K562 (cell line): ENCODE results near the gene AP3M1. TPM values are rescaled to one million over a fixed set of nuclear protein-coding genes. Genes with fewer than 3 reads are reported as not detected.

ENCODE experiments used
- AFF4 ChIP-seq: sonication (generic); formaldehyde crosslinking; IDR thresholded peaks from 2 replicates; pipeline ENCODE4 v1.8.0; 2023; ENCODE audit warnings: mild to moderate bottlenecking, missing genetic modification reagents
- ARHGAP35 ChIP-seq: fragments of 450-650 bp; IDR thresholded peaks from 2 replicates; pipeline ENCODE4 v1.6.1; 2018; ENCODE audit not compliant: partially characterized antibody
- CCAR2 ChIP-seq: fragments of 200-400 bp; formaldehyde crosslinking; IDR thresholded peaks from 2 replicates; pipeline ENCODE4 v1.6.1; 2017; ENCODE audit warnings: mild to moderate bottlenecking, low read depth, low read length
- CEBPG ChIP-seq, 3 experiments: fragments of 200-800 bp in 1 of 3; sonication (Bioruptor generic) in 1 of 3; sonication (generic) in 1 of 3; formaldehyde crosslinking in 1 of 3; IDR thresholded peaks in 2 of 3; conservative IDR thresholded peaks in 1 of 3; 2 replicates each; pipeline versions ENCODE4 v1.6.1 to v1.8.0; 2016 to 2022; ENCODE audit warnings: missing compliant biosample characterization in 2 of 3, missing genetic modification characterization in 2 of 3, mild to moderate bottlenecking in 1 of 3, missing genetic modification reagents in 1 of 3
- CHD1 ChIP-seq: fragments of 200-600 bp; sonication (generic); IDR thresholded peaks from one replicate; pipeline ENCODE4 v1.6.1; 2012; ENCODE audit warnings: mild to moderate bottlenecking, moderate library complexity, low read length, inconsistent platforms
- E2F3 ChIP-seq: fragments of 250-450 bp; sonication (Bioruptor Pico); IDR thresholded peaks from 2 replicates; pipeline ENCODE4 v1.4.0; 2020; ENCODE audit warnings: mild to moderate bottlenecking
- EP400 ChIP-seq: fragments of 450-650 bp; IDR thresholded peaks from 2 replicates; pipeline ENCODE4 v1.6.1; 2017; ENCODE audit warnings: antibody characterized with exemption, mild to moderate bottlenecking, moderate library complexity
- ETS1 ChIP-seq: conservative IDR thresholded peaks from 2 replicates; pipeline ENCODE4 v1.6.1; 2011; ENCODE audit warnings: low read depth, mild to moderate bottlenecking, low read length; ENCODE audit not compliant: control insufficient read depth
- GATAD2B ChIP-seq: fragments of 450-650 bp; IDR thresholded peaks from 2 replicates; pipeline ENCODE4 v1.6.1; 2017; ENCODE audit warnings: mild to moderate bottlenecking, borderline replicate concordance
- HNRNPUL1 ChIP-seq: fragments of 200-400 bp; formaldehyde crosslinking; IDR thresholded peaks from 2 replicates; pipeline ENCODE4 v1.6.1; 2017; ENCODE audit warnings: low read length
- KLF6 ChIP-seq: fragments of 250-450 bp; sonication (Bioruptor Pico); IDR thresholded peaks from 2 replicates; pipeline ENCODE4 v1.4.0; 2020; ENCODE audit warnings: mild to moderate bottlenecking, moderate library complexity, borderline replicate concordance
- POLR2B ChIP-seq: fragments of 450-650 bp; IDR thresholded peaks from 2 replicates; pipeline ENCODE4 v1.6.1; 2018; ENCODE audit warnings: low read depth; ENCODE audit not compliant: partially characterized antibody
- POU5F1 ChIP-seq: fragments of 150-350 bp; IDR thresholded peaks from 2 replicates; pipeline ENCODE4 v1.6.1; 2014; ENCODE audit warnings: borderline replicate concordance, low read length, low read depth, mild to moderate bottlenecking; ENCODE audit not compliant: partially characterized antibody
- TAF7 ChIP-seq: fragments of 450-650 bp; IDR thresholded peaks from 2 replicates; pipeline ENCODE4 v1.6.1; 2016; ENCODE audit warnings: missing genetic modification characterization, missing compliant biosample characterization
- TFE3 ChIP-seq: fragments of 450-650 bp; formaldehyde crosslinking; IDR thresholded peaks from 2 replicates; pipeline ENCODE4 v1.4.0; 2020; ENCODE audit warnings: mild to moderate bottlenecking, mixed read lengths
- ZNF143 ChIP-seq: sonication (generic); formaldehyde crosslinking; IDR thresholded peaks from 2 replicates; pipeline ENCODE4 v1.9.0; 2022; ENCODE audit warnings: mild to moderate bottlenecking, missing genetic modification reagents
- ZNF3 ChIP-seq: fragments of 250-450 bp; sonication (Bioruptor Pico); IDR thresholded peaks from 2 replicates; pipeline ENCODE4 v1.5.0; 2021; ENCODE audit warnings: mild to moderate bottlenecking, moderate library complexity
- ZNF408 ChIP-seq: fragments of 250-450 bp; sonication (Bioruptor Pico); IDR thresholded peaks from 2 replicates; pipeline ENCODE4 v1.4.0; 2020; ENCODE audit warnings: low read depth, mild to moderate bottlenecking, moderate library complexity
- ZNF644 ChIP-seq: fragments of 200-800 bp; sonication (Bioruptor generic); IDR thresholded peaks from 2 replicates; pipeline ENCODE4 v1.6.1; 2016; ENCODE audit warnings: low read depth, missing genetic modification characterization, missing compliant biosample characterization
- polyA plus RNA-seq, 8 experiments: library from polyadenylated mRNA; depleted of rRNA in 4 of 8; stranded (reverse) in 5 of 8; unstranded in 3 of 8; fragments of >200 nt; fragmentation: Nextera tagmentation in 2 of 8; fragmentation: Illumina TruSeq in 1 of 8; extraction: Ambion mirVana in 2 of 8; extraction: Trizol in 1 of 8; gene quantifications; 2 replicates each; pipeline versions ENCODE4 v1.2.1 to v1.2.3, GENCODE V29; 2011 to 2014; ENCODE audit warnings: inconsistent platforms in 1 of 8, missing spikeins in 1 of 8
- total RNA-seq, 7 experiments: library from RNA; depleted of rRNA in 6 of 7; stranded (reverse); fragments of >200 nt in 6 of 7; fragmentation: Illumina TruSeq in 2 of 7; extraction: Trizol in 2 of 7; gene quantifications; 2 replicates each; pipeline versions ENCODE4 v1.2.1 to v1.2.3, GENCODE V29; 2011 to 2021; ENCODE audit warnings: low replicate concordance in 1 of 7

The AP3M1 gene
- total and polyA plus RNA-seq, 9 of the 15 experiments (the other 6 are each of a cell fraction or from before 2014, with no cell fraction given): 44.3 to 135 (median 67.6) TPM

GRCh38 chr10:74150990-74151878 lies 606 bp upstream of the AP3M1 start, which contains the start of gene ADK (continued):
- TF ChIP-seq ZNF644 (tag) (no peak), TFE3 (CRISPR knock-in tag) (no peak), CHD1 (peak; percentile 91), GATAD2B (peak; percentile 30; the same call in 1 of the 2 replicates), AFF4 (CRISPR knock-in tag) (peak; percentile 90), ETS1 (peak; percentile 89; the same call in 1 of the 2 replicates), ZNF3 (CRISPR knock-in tag) (no peak), ARHGAP35 (no peak), E2F3 (CRISPR knock-in tag) (peak; percentile 72; the same call in 1 of the 2 replicates), CCAR2 (no peak), ZNF143 (CRISPR knock-in tag) (peak; percentile 35; the same call in 1 of the 2 replicates), EP400 (peak; percentile 89; the same call in 1 of the 2 replicates), CEBPG (CRISPR knock-in tag; IDR thresholded peaks at IDR 0.05) (no peak; the same call in 1 of the 2 replicates), CEBPG (tag; conservative IDR thresholded peaks at IDR 0.05 in 1 of 2, IDR thresholded peaks at IDR 0.05 in 1 of 2) (no peak), KLF6 (CRISPR knock-in tag) (no peak), POU5F1 (no peak), ZNF408 (no peak), HNRNPUL1 (no peak), POLR2B (peak; percentile 71), TAF7 (tag) (peak; percentile 55; the same call in 1 of the 2 replicates)
